Thyroid gland (tissue), 4 donors: ENCODE data around the gene MRPL23. TPM values are rescaled to one million over a fixed set of nuclear protein-coding genes. Genes with fewer than 3 reads are reported as not detected.

Experiments
- DNase-seq, 2 donors: peaks; one replicate each; pipeline ENCODE4 v3.0.0-alpha.2; 2019
- H3K27ac ChIP-seq, 3 donors: fragments of 200-600 bp; sonication (generic); 1 replicate in 2 of 3; 2 replicates in 1 of 3; pipeline ENCODE4 v1.5.1; 2016 to 2019; ENCODE audit warnings: mild to moderate bottlenecking in 1 of 3, moderate library complexity in 1 of 3
- H3K27me3 ChIP-seq: fragments of 200-600 bp; sonication (generic); one replicate; pipeline ENCODE4 v1.5.1; 2019
- H3K36me3 ChIP-seq, 2 donors: fragments of 200-600 bp; sonication (generic); one replicate each; pipeline ENCODE4 v1.5.1; 2016 to 2019
- H3K4me1 ChIP-seq, 2 donors: fragments of 200-600 bp; sonication (generic); one replicate each; pipeline ENCODE4 v1.5.1; 2017 to 2019
- H3K4me3 ChIP-seq, 3 donors: fragments of 200-600 bp; sonication (generic); replicated peaks in 1 of 3; 1 replicate in 2 of 3; 2 replicates in 1 of 3; pipeline ENCODE4 v1.5.1; 2016; ENCODE audit warnings: mild to moderate bottlenecking in 1 of 3
- H3K9me3 ChIP-seq: fragments of 200-600 bp; sonication (generic); one replicate; pipeline ENCODE4 v1.5.1; 2017
- POLR2A ChIP-seq, 2 donors: fragments of 450-650 bp; IDR thresholded peaks; one replicate each; pipeline ENCODE4 v1.6.1; 2017; ENCODE audit warnings: antibody characterized with exemption in 2 of 2, mild to moderate bottlenecking in 2 of 2, moderate library complexity in 1 of 2
- WGBS, 2 donors: methylation state at CpG; one replicate each; pipeline ENCODE4 v1.1.5; 2017; 5-methylcytosine and 5-hydroxymethylcytosine counted together
- intact Hi-C: fragments of 100-400 bp; cut with DNase I; formaldehyde crosslinking; loops from one replicate; pipeline ENCODE4 v1.15.1; 2023
- total RNA-seq, 4 donors: library from RNA; depleted of rRNA; stranded (reverse); fragments of >200 nt; gene quantifications; one replicate each; pipeline ENCODE4 v1.2.3, GENCODE V29; 2016
- TF ChIP-seq, protein P1 (sequence below), 6 experiments: fragments of 200-600 bp in 3 of 6; fragments of 450-650 bp in 3 of 6; sonication (generic) in 3 of 6; IDR thresholded peaks; one replicate each; pipeline ENCODE4 v1.5.1; 2016 to 2019; ENCODE audit warnings: antibody characterized with exemption in 6 of 6, mild to moderate bottlenecking in 2 of 6, inconsistent platforms in 1 of 6, moderate library complexity in 1 of 6

MRPL23 gene
- total RNA-seq, 4 donors from 2014 or later, result 86.9 to 241 (median 159) TPM

DNA sequence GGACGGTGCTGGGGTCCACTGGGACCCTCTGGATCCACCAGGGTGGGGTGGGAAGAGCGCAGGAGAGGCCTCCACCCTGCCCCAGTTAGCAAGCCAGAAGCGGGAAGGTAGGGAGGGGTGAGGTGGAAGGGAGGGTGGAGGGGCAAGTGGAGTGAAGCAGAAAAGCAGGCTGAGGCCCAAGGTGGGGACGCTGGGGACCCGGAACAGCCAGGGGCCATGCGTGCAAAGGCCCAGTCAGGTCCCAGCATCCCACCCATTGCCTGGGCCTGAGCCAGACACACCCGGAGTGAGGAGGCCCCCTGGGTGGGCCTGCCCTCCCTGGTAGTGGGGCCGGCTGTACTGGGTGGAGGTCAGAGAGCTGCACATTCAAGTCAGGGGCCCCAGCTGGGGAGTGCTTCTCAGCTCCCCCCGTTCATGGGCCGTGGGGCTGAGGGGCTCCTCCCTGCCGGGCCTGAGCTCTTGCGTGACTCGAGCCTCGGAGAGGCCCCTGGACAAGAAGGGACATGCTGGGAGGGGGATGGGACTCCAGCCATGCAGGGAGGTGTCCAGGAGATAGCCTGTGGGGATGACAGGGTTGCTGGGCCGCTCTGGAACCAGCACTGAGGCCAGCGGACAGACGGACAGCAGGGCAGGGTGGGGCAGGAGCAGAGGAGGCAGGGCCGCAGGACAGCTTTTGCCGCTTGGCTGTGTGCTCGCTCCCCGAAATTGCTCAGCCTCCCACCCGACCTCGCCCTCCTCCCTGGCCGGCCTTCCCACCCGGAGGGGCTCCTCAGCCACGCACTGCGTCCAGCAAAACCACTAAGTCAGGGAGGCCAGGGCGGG lies 19.9 kb upstream of the MRPL23 start:
- H3K9me3 ChIP-seq, result no peaks in the 10 kb centered on the region
- no peaks in the 10 kb centered on the region for H3K27me3 ChIP-seq
- no peak for TF ChIP-seq POLR2A (IDR thresholded peaks at IDR 0.05)
- TF ChIP-seq, protein P1, sequence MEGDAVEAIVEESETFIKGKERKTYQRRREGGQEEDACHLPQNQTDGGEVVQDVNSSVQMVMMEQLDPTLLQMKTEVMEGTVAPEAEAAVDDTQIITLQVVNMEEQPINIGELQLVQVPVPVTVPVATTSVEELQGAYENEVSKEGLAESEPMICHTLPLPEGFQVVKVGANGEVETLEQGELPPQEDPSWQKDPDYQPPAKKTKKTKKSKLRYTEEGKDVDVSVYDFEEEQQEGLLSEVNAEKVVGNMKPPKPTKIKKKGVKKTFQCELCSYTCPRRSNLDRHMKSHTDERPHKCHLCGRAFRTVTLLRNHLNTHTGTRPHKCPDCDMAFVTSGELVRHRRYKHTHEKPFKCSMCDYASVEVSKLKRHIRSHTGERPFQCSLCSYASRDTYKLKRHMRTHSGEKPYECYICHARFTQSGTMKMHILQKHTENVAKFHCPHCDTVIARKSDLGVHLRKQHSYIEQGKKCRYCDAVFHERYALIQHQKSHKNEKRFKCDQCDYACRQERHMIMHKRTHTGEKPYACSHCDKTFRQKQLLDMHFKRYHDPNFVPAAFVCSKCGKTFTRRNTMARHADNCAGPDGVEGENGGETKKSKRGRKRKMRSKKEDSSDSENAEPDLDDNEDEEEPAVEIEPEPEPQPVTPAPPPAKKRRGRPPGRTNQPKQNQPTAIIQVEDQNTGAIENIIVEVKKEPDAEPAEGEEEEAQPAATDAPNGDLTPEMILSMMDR (IDR thresholded peaks at IDR 0.05), result no peak
- no peak overlapping the region for H3K4me3 ChIP-seq
- peaks cover 6 to 10% of the 10 kb centered on the region in 2 donors for H3K4me1 ChIP-seq
- no peak overlapping the region for H3K27ac ChIP-seq
- intact Hi-C loops, result no loop called here
- no peak for DNase-seq
- no peaks in the 10 kb centered on the region for H3K36me3 ChIP-seq
- 68 to 76% methylated on average over 17 to 26 of the region's 28 CpGs for WGBS, 2 donors

DNA sequence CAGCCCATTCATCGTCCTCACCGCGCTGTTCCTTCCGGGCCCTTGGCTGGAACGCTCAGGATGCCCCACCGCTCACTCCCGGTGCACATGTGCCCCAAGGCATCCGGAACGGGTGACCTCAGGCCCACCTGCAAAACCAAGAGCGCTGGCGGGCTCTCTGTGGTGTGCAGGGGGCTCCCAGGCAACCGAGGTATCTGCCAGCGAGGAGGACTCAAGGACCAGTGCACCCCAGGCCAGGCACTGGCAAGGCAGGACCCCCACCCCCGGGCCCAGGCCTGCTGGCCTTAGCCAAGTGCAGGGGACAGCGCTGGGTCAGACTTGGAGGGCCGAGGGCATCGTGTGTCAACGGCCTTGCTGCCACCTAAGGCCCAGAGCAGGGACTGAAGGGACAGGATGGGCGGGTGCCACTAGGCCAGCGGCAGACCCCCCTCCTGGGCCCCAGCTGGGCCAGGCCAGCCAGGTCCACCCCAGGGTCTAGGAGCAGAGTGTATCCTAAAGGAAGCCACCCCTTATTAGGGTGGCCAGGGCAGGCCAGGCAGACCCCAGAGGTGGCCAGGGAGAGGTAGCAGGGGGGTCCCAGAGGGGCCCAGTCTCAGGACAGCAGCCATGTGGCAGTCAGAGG lies 19.2 kb upstream of the MRPL23 start:
- H3K27me3 ChIP-seq, result no peaks in the 10 kb centered on the region
- H3K27ac ChIP-seq, result no peak overlapping the region
- 81 to 85% methylated on average over 11 to 12 of the region's 20 CpGs for WGBS, 2 donors
- DNase-seq, result no peak
- no peaks in the 10 kb centered on the region for H3K36me3 ChIP-seq
- no peaks in the 10 kb centered on the region for H3K9me3 ChIP-seq
- H3K4me3 ChIP-seq, result no peak overlapping the region
- H3K4me1 ChIP-seq, result peaks cover 6 to 10% of the 10 kb centered on the region in 2 donors
- TF ChIP-seq POLR2A (IDR thresholded peaks at IDR 0.05), result no peak
- TF ChIP-seq, protein P1 (IDR thresholded peaks at IDR 0.05), result no peak
- intact Hi-C loops, result no loop called here

DNA sequence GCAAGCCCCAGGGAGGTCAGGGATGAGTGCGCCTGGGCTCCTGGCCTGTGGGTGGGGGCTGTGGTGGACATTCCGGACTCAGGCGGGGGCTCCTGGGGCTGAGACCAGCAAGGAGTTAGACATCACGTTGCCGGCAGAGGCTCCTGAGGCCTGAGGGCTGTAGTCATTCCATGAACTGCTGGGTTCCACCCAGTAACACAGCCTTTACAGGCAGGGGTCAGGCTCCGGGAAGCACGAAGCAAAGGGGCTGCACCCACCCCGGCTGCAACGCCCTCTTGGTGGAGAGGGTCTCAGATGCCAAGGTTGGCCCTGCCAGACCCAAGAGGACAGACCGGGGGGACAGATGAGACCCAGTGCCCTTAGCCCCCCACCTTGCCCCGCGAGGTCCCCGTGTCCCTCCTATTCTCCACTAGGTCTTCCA lies 18.7 kb upstream of the MRPL23 start:
- H3K9me3 ChIP-seq, result no peaks in the 10 kb centered on the region
- no peak for TF ChIP-seq POLR2A (IDR thresholded peaks at IDR 0.05)
- TF ChIP-seq, protein P1 (IDR thresholded peaks at IDR 0.05), result no peak
- no peak overlapping the region for H3K4me3 ChIP-seq
- intact Hi-C loops, result no loop called here
- 94% methylated on average over 12 of the region's 13 CpGs; no CpG with 5 or more reads in 1 of the 2 donors for WGBS, 2 donors
- DNase-seq, result no peak
- no peak overlapping the region for H3K27ac ChIP-seq
- no peaks in the 10 kb centered on the region for H3K36me3 ChIP-seq
- H3K4me1 ChIP-seq, result peaks cover 6 to 10% of the 10 kb centered on the region in 2 donors
- no peaks in the 10 kb centered on the region for H3K27me3 ChIP-seq

DNA sequence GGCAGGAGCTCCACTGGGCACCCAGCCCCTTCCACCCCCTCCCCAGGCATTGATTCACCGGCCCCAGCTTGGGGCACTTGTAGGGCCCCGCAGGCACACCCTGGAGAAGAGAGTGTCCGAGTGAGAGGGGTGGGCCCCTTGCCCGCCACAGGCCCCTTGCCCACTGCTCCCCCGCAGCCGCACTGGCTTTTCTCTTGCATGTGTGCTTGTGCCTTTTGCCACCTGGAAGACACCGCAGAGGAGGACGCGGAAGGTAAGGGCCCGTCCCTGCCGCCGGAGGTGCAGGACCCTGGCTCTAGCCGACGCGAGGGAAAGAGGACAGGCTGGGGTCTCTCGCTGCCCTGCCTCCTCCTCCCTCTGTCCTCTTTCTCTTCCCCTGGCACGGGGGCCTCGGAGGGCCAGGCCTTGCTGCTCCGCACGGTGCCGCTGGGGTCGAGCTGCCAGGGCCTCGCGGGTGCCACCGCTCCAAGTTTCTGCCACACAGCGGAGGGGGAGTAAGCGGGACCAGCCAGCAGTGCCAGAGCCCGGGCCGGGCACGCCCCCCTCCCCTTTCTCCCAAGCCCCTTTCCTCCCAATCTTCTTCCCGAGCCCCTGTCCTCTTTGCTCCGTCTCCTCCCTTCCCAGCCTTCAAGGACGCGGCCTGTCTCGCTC lies 18.1 kb upstream of the MRPL23 start:
- Histone ChIP-seq H3K36me3 (no peaks in the 10 kb centered on the region), H3K4me3 (no peak overlapping the region), H3K27me3 (no peaks in the 10 kb centered on the region), H3K9me3 (no peaks in the 10 kb centered on the region), H3K4me1 (peaks cover 6 to 9% of the 10 kb centered on the region in 2 donors), H3K27ac (no peak overlapping the region)
- no peak for DNase-seq
- intact Hi-C loops, result no loop called here
- TF ChIP-seq, protein P1 (IDR thresholded peaks at IDR 0.05), result no peak
- TF ChIP-seq POLR2A (IDR thresholded peaks at IDR 0.05), result no peak
- 89 to 93% methylated on average over 33 of the region's 35 CpGs for WGBS, 2 donors
